Endothelial cell of umbilical vein (primary cell): Measurements from ENCODE around the gene RRP15. TPM values are rescaled to one million over a fixed set of nuclear protein-coding genes. Genes with fewer than 3 reads are reported as not detected.

Source experiments
- BruUV-seq: library from RNA; stranded (reverse); fragments of 400-500 nt; replicated peaks from 2 replicates; lab custom pipeline; 2021; lab: Mats Ljungman, UMichigan
- CTCF ChIA-PET: fragments of 300-600, 350-600 bp; sonication (Branson Sonifier 250); formaldehyde crosslinking; loops from one replicate; lab custom pipeline; 2021; ENCODE audit warnings: antibody characterized with exemption, inconsistent platforms; lab: Charles Lee
- POLR2A ChIA-PET: fragments of 300-600, 350-600 bp; sonication (Branson Sonifier 250); formaldehyde crosslinking; loops from one replicate; lab custom pipeline; 2021; ENCODE audit warnings: antibody characterized with exemption, inconsistent platforms; lab: Charles Lee
- DNase-seq: peaks from one replicate; pipeline ENCODE4 v3.0.0-alpha.2; 2011; ENCODE audit warnings: low read depth, low spot score
- FAIRE-seq: peaks from 2 replicates; lab custom pipeline; 2011; peaks lifted over from hg19 to GRCh38; lab: Jason Lieb, UNC
- H2AFZ ChIP-seq: 2 replicates; pipeline ENCODE4 v1.6.0; 2012; ENCODE audit warnings: low read depth, low read length, control low read depth, inconsistent platforms
- H3K27ac ChIP-seq: 2 replicates; pipeline ENCODE4 v1.5.1; 2011; ENCODE audit warnings: low read depth, mild to moderate bottlenecking, control low read depth, low read length, moderate library complexity; ENCODE audit not compliant: insufficient read depth
- H3K27me3 ChIP-seq, 2 experiments: 2 replicates each; pipeline versions ENCODE4 v1.6.0 to v1.6.1; 2011; ENCODE audit warnings: low read length in 2 of 2, mixed read lengths in 1 of 2; ENCODE audit not compliant: control insufficient read depth in 2 of 2, insufficient read depth in 2 of 2
- H3K36me3 ChIP-seq, 2 experiments: 2 replicates in 1 of 2; 3 replicates in 1 of 2; pipeline ENCODE4 v1.5.1; 2011; ENCODE audit warnings: low read length in 2 of 2, mild to moderate bottlenecking in 1 of 2, moderate library complexity in 1 of 2; ENCODE audit not compliant: control insufficient read depth in 2 of 2, insufficient read depth in 2 of 2; ENCODE audit errors: extremely low read depth in 1 of 2
- H3K4me1 ChIP-seq: 3 replicates; pipeline ENCODE4 v1.5.1; 2011; ENCODE audit warnings: mild to moderate bottlenecking, low read length; ENCODE audit not compliant: control insufficient read depth, insufficient read depth; ENCODE audit errors: extremely low read depth
- H3K4me2 ChIP-seq: 2 replicates; pipeline ENCODE4 v1.6.1; 2011; ENCODE audit warnings: low read length, control low read depth, mixed read lengths; ENCODE audit not compliant: insufficient read depth
- H3K4me3 ChIP-seq, 3 experiments: fragments of 200-600 bp in 1 of 3; sonication (generic), shearing (Covaris generic) in 1 of 3; replicated peaks in 1 of 3; 2 replicates each; pipeline ENCODE4 v1.5.1; 2011 to 2016; ENCODE audit warnings: control low read depth in 3 of 3, low read length in 3 of 3, mild to moderate bottlenecking in 2 of 3, inconsistent platforms in 1 of 3, low read depth in 1 of 3, moderate library complexity in 1 of 3; ENCODE audit not compliant: insufficient read depth in 1 of 3
- H3K79me2 ChIP-seq: 2 replicates; pipeline ENCODE4 v1.6.0; 2012; ENCODE audit warnings: low read length, inconsistent platforms; ENCODE audit not compliant: control insufficient read depth, insufficient read depth
- H3K9ac ChIP-seq: replicated peaks from 2 replicates; pipeline ENCODE3; 2011; ENCODE audit warnings: low read length, control low read depth; ENCODE audit not compliant: insufficient read depth; ENCODE audit errors: extremely low read depth
- H3K9me1 ChIP-seq: replicated peaks from 3 replicates; pipeline ENCODE4 v1.6.0; 2011; ENCODE audit warnings: mild to moderate bottlenecking, low read length; ENCODE audit not compliant: control insufficient read depth, insufficient read depth; ENCODE audit errors: extremely low read depth
- H3K9me3 ChIP-seq: replicated peaks from 2 replicates; pipeline ENCODE4 v1.5.1; 2012; ENCODE audit warnings: low read length, inconsistent platforms; ENCODE audit not compliant: control insufficient read depth, insufficient read depth
- H4K20me1 ChIP-seq: replicated peaks from 2 replicates; pipeline ENCODE3; 2011; ENCODE audit warnings: mild to moderate bottlenecking, low read length; ENCODE audit not compliant: control insufficient read depth, insufficient read depth; ENCODE audit errors: extremely low read depth
- EZH2 ChIP-seq: IDR thresholded peaks from 2 replicates; pipeline ENCODE4 v1.6.1; 2012; ENCODE audit warnings: borderline replicate concordance, low read depth, mild to moderate bottlenecking, moderate library complexity, low read length, inconsistent platforms; ENCODE audit not compliant: severe bottlenecking
- JUN ChIP-seq: IDR thresholded peaks from 2 replicates; pipeline ENCODE4 v1.6.1; 2011; ENCODE audit warnings: borderline replicate concordance, low read depth; ENCODE audit not compliant: insufficient read length, insufficient read depth
- MYC ChIP-seq: IDR thresholded peaks from one replicate; pipeline ENCODE4 v1.6.1; 2011; ENCODE audit warnings: mild to moderate bottlenecking, low read depth, low read length
- POLR2A ChIP-seq: IDR thresholded peaks from 2 replicates; pipeline ENCODE4 v1.6.1; 2012; ENCODE audit warnings: low read depth, mild to moderate bottlenecking, control low read depth, low read length
- POLR2AphosphoS5 ChIP-seq: IDR thresholded peaks from 2 replicates; pipeline ENCODE4 v1.6.1; 2012; ENCODE audit warnings: low read depth, mild to moderate bottlenecking, control low read depth, low read length, moderate library complexity; ENCODE audit not compliant: insufficient read depth
- dilution Hi-C: fragments of 300-500 bp; cut with MboI; formaldehyde crosslinking; loops from one replicate; pipeline ENCODE4 v1.15.0; 2019; ENCODE audit warnings: low sequenced_read_pairs; ENCODE audit not compliant: extremely low pct_ligation_motif_present
- intact Hi-C: fragments of 100-400 bp; cut with micrococcal nuclease; formaldehyde crosslinking; loops from one replicate; pipeline ENCODE4 v1.10.0; 2022
- polyA plus RNA-seq, 4 experiments: library from polyadenylated mRNA; depleted of rRNA in 3 of 4; stranded (reverse) in 3 of 4; unstranded in 1 of 4; fragments of >200 nt; gene quantifications; 2 replicates each; pipeline versions ENCODE4 v1.2.1 to v1.2.3, GENCODE V29; 2011 to 2012; ENCODE audit warnings: missing spikeins in 1 of 4
- total RNA-seq: library from RNA; stranded (reverse); gene quantifications from 2 replicates; pipeline ENCODE4 v1.2.3, GENCODE V29; 2021
- TF ChIP-seq, protein P1 (sequence below): IDR thresholded peaks from 2 replicates; pipeline ENCODE4 v1.6.1; 2011; ENCODE audit not compliant: insufficient read depth, insufficient read length
- TF ChIP-seq, protein P2 (sequence below), 2 donors: IDR thresholded peaks; 1 replicate in 1 of 2; 2 replicates in 1 of 2; pipeline ENCODE4 v1.5.1; 2011; ENCODE audit warnings: low read length in 2 of 2, mild to moderate bottlenecking in 2 of 2, moderate library complexity in 2 of 2, control low read depth in 1 of 2, inconsistent platforms in 1 of 2, low read depth in 1 of 2; ENCODE audit not compliant: insufficient read depth in 1 of 2; ENCODE audit errors: extremely low read depth in 1 of 2

The RRP15 gene
- total and polyA plus RNA-seq, 2 donors (not counting 3 experiments of a cell fraction or from before 2014, with no cell fraction given): 1.0 to 17.3 TPM

DNA sequence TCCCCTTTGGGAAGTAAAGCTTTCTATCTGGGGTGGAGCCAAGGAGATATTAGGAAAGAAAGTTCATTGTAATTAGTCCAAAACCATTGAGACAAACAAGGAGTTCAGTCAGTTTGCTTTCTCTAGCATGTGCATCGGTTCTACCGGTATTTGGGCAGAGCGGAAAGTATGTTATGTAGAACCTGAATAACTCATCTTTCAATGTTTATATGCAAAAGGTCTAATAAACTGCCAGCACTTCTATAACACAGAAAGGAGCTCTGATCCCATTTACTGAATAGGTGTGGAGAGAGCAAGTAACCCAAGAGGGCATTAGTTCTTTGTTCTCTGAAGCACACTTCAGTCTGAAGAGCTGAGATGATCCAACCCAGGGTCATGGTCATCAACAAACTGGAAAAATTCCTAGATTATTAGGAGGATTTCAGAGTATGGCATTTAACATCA is 63.6 kb downstream of the RRP15 start:
- no peaks in the 10 kb centered on the region for H3K79me2 ChIP-seq
- no peaks in the 10 kb centered on the region for H3K9me1 ChIP-seq
- H3K9ac ChIP-seq: peak overlapping the region; percentile 96
- FAIRE-seq: peak; percentile 18
- ChIA-PET CTCF (interaction anchor here (0.8 to 2.2 kb wide), 6 partner anchors 8 to 718 kb away, joined by 3 to 9 read pairs (median 5); no protein-coding TSS in a partner anchor), POLR2A (interaction anchor here (1.6 kb wide), 1 partner anchor 9 kb away, joined by 3 read pairs; no protein-coding TSS in a partner anchor)
- no peaks in the 10 kb centered on the region for H3K27me3 ChIP-seq
- H3K27ac ChIP-seq: peak overlapping the region; percentile 19
- peak; percentile 66 for DNase-seq
- BruUV-seq: TSS peak; percentile 63
- H3K4me1 ChIP-seq: peaks cover 39% of the 10 kb centered on the region
- H3K9me3 ChIP-seq: no peaks in the 10 kb centered on the region
- intact Hi-C loops: loop anchor here (1.0 to 5.0 kb wide), 8 partner anchors 112 to 979 kb away; no protein-coding TSS in a partner anchor
- TF ChIP-seq, protein P1, sequence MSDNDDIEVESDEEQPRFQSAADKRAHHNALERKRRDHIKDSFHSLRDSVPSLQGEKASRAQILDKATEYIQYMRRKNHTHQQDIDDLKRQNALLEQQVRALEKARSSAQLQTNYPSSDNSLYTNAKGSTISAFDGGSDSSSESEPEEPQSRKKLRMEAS: no peak
- TF ChIP-seq JUN (no peak), MYC (no peak), POLR2A (no peak), EZH2 (no peak), POLR2AphosphoS5 (no peak)
- TF ChIP-seq, protein P2, sequence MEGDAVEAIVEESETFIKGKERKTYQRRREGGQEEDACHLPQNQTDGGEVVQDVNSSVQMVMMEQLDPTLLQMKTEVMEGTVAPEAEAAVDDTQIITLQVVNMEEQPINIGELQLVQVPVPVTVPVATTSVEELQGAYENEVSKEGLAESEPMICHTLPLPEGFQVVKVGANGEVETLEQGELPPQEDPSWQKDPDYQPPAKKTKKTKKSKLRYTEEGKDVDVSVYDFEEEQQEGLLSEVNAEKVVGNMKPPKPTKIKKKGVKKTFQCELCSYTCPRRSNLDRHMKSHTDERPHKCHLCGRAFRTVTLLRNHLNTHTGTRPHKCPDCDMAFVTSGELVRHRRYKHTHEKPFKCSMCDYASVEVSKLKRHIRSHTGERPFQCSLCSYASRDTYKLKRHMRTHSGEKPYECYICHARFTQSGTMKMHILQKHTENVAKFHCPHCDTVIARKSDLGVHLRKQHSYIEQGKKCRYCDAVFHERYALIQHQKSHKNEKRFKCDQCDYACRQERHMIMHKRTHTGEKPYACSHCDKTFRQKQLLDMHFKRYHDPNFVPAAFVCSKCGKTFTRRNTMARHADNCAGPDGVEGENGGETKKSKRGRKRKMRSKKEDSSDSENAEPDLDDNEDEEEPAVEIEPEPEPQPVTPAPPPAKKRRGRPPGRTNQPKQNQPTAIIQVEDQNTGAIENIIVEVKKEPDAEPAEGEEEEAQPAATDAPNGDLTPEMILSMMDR (IDR thresholded peaks at IDR 0.05; ENCODE audit: extremely low read depth in 1 of 2, insufficient read depth in 1 of 2, low read depth in 1 of 2, low read length in 2 of 2): no peak
- no peaks in the 10 kb centered on the region for H4K20me1 ChIP-seq
- H3K4me3 ChIP-seq: peak overlapping the region in 2 of 3 experiments; percentile 86 to 95
- no peaks in the 10 kb centered on the region for H3K36me3 ChIP-seq
- H3K4me2 ChIP-seq: peak overlapping the region; percentile 98
- dilution Hi-C loops: no loop called here
- peak overlapping the region; percentile 37 for H2AFZ ChIP-seq
